ENCODE results near the gene TOPBP1. TPM values are rescaled to one million over a fixed set of nuclear protein-coding genes. Genes with fewer than 3 reads are reported as not detected.

TOPBP1 gene
- total and polyA plus RNA-seq, 2 experiments from 2014 or later: 15.8 to 42.2 TPM

DNA sequence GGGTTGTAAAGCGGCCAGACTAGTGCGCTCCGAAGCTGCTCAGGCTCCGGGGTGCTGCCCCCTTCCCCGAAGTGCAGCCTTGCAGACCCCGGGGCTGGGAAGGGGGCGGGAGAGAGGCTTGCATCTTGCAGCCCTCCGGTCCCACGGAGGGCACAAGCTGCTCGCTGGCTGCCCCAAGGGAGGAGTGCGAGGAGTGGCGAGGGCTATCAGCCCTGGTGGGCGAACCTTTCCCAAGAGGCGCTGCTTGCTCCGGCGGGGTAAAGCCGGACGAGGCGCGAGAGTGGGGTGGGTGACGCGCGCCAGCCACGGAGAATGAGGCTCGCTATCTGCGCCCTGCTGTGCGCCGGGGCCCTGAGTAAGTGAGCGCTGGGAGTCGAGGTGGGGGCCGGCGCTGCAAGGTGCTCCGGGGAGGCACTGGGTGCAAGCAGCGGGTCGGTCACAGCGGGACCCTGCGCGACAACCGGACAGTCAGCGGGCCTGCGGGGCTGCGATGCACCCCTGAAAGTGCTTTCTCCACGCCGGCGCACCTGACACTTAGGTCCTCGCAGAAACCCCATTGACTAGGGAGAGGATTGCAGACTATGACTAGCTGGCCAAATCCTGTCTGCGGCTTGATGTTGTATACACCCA lies 12.7 kb upstream of the TOPBP1 start:
- Histone ChIP-seq H3K27ac (ENCODE audit: low read depth) (no peak overlapping the region), H3K36me3 (ENCODE audit: insufficient read depth) (no peaks in the 10 kb centered on the region; the same call in 1 of the 2 replicates), H3K79me2 (replicated peaks; ENCODE audit: insufficient read depth) (no peaks in the 10 kb centered on the region), H3K9me2 (ENCODE audit: insufficient read depth) (no peaks in the 10 kb centered on the region), H2AFZ (peak overlapping the region; percentile 98), H3K27me3 (ENCODE audit: insufficient read depth) (peaks cover 46% of the 10 kb centered on the region), H4K20me1 (replicated peaks; ENCODE audit: insufficient read depth) (no peaks in the 10 kb centered on the region), H3K4me1 (ENCODE audit: insufficient read depth) (peaks cover 10% of the 10 kb centered on the region), H3K4me3 (peak overlapping the region; percentile 75), H3K4me2 (peak overlapping the region; percentile 90), H3F3A (replicated peaks; ENCODE audit: low read depth) (no peaks in the 10 kb centered on the region)
- 0 out of 3 replicates have a peak, but pooled peaks cover 6% of the 10 kb centered on the region for H3K9me3 Mint-ChIP-seq
- TF ChIP-seq ZNF114 (CRISPR knock-in tag; IDR thresholded peaks at IDR 0.05): no peak
- TF ChIP-seq, protein P1, sequence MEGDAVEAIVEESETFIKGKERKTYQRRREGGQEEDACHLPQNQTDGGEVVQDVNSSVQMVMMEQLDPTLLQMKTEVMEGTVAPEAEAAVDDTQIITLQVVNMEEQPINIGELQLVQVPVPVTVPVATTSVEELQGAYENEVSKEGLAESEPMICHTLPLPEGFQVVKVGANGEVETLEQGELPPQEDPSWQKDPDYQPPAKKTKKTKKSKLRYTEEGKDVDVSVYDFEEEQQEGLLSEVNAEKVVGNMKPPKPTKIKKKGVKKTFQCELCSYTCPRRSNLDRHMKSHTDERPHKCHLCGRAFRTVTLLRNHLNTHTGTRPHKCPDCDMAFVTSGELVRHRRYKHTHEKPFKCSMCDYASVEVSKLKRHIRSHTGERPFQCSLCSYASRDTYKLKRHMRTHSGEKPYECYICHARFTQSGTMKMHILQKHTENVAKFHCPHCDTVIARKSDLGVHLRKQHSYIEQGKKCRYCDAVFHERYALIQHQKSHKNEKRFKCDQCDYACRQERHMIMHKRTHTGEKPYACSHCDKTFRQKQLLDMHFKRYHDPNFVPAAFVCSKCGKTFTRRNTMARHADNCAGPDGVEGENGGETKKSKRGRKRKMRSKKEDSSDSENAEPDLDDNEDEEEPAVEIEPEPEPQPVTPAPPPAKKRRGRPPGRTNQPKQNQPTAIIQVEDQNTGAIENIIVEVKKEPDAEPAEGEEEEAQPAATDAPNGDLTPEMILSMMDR (conservative IDR thresholded peaks at IDR 0.05; ENCODE audit: low read depth in 2 of 2): 0 out of 4 replicates have a peak, but pooled peaks of 1 of the 2 experiments have one; percentile 9
- peak overlapping the region; percentile 77 for H3K4me3 Mint-ChIP-seq
- no peak overlapping the region for H3K27ac Mint-ChIP-seq
- H3K27me3 Mint-ChIP-seq (ENCODE audit: insufficient read depth, low read depth, poor library complexity): peaks cover 22% of the 10 kb centered on the region
- DNase-seq (ENCODE audit: low spot score) (peak; percentile 54), ATAC-seq (peak; percentile 80)
- H3K4me1 Mint-ChIP-seq: peaks cover 13% of the 10 kb centered on the region; the same call in 2 of the 3 replicates
- H3K36me3 Mint-ChIP-seq (ENCODE audit: low read depth): no peaks in the 10 kb centered on the region

DNA sequence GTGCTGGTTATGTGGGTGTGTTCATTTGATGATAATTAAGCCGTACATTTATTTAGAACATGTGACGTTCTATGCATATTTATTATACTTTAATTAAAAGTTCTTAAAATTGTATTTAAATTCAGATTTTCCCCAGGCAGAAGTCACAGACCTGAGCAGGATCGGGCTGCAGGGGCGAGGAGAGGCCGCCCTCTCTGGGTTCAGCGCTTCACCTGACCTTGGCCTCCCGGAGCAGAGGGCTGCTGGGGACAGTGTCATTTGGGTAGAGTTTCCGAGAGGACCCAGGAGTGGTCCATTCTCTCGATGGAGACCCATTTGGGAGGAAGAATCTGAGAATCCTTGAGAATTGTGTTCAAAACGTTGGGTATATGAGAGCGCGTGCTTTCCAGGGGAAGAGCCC lies 12.0 kb upstream of the TOPBP1 start:
- no peak overlapping the region for H3K27ac Mint-ChIP-seq
- no peaks in the 10 kb centered on the region for H3K9me2 ChIP-seq (ENCODE audit: insufficient read depth)
- H3K27me3 ChIP-seq (ENCODE audit: insufficient read depth): peaks cover 46% of the 10 kb centered on the region
- peak overlapping the region; percentile 98 for H2AFZ ChIP-seq
- peak overlapping the region; percentile 90 for H3K4me2 ChIP-seq
- H3F3A ChIP-seq (replicated peaks; ENCODE audit: low read depth): no peaks in the 10 kb centered on the region
- H3K79me2 ChIP-seq (replicated peaks; ENCODE audit: insufficient read depth): no peaks in the 10 kb centered on the region
- no peaks in the 10 kb centered on the region for H3K36me3 Mint-ChIP-seq (ENCODE audit: low read depth)
- H3K27me3 Mint-ChIP-seq (ENCODE audit: insufficient read depth, low read depth, poor library complexity): peaks cover 22% of the 10 kb centered on the region
- H4K20me1 ChIP-seq (replicated peaks; ENCODE audit: insufficient read depth): no peaks in the 10 kb centered on the region
- H3K4me3 Mint-ChIP-seq: peak overlapping the region; percentile 77
- H3K4me1 Mint-ChIP-seq: peaks cover 13% of the 10 kb centered on the region; the same call in 2 of the 3 replicates
- peaks cover 10% of the 10 kb centered on the region for H3K4me1 ChIP-seq (ENCODE audit: insufficient read depth)
- DNase-seq (ENCODE audit: low spot score): peak; percentile 17
- H3K9me3 Mint-ChIP-seq: 0 out of 3 replicates have a peak, but pooled peaks cover 6% of the 10 kb centered on the region
- peak overlapping the region; percentile 75 for H3K4me3 ChIP-seq
- H3K36me3 ChIP-seq (ENCODE audit: insufficient read depth): no peaks in the 10 kb centered on the region; the same call in 1 of the 2 replicates
- no peak overlapping the region for H3K27ac ChIP-seq (ENCODE audit: low read depth)
- peak; percentile 52 for ATAC-seq
- TF ChIP-seq, protein P2, sequence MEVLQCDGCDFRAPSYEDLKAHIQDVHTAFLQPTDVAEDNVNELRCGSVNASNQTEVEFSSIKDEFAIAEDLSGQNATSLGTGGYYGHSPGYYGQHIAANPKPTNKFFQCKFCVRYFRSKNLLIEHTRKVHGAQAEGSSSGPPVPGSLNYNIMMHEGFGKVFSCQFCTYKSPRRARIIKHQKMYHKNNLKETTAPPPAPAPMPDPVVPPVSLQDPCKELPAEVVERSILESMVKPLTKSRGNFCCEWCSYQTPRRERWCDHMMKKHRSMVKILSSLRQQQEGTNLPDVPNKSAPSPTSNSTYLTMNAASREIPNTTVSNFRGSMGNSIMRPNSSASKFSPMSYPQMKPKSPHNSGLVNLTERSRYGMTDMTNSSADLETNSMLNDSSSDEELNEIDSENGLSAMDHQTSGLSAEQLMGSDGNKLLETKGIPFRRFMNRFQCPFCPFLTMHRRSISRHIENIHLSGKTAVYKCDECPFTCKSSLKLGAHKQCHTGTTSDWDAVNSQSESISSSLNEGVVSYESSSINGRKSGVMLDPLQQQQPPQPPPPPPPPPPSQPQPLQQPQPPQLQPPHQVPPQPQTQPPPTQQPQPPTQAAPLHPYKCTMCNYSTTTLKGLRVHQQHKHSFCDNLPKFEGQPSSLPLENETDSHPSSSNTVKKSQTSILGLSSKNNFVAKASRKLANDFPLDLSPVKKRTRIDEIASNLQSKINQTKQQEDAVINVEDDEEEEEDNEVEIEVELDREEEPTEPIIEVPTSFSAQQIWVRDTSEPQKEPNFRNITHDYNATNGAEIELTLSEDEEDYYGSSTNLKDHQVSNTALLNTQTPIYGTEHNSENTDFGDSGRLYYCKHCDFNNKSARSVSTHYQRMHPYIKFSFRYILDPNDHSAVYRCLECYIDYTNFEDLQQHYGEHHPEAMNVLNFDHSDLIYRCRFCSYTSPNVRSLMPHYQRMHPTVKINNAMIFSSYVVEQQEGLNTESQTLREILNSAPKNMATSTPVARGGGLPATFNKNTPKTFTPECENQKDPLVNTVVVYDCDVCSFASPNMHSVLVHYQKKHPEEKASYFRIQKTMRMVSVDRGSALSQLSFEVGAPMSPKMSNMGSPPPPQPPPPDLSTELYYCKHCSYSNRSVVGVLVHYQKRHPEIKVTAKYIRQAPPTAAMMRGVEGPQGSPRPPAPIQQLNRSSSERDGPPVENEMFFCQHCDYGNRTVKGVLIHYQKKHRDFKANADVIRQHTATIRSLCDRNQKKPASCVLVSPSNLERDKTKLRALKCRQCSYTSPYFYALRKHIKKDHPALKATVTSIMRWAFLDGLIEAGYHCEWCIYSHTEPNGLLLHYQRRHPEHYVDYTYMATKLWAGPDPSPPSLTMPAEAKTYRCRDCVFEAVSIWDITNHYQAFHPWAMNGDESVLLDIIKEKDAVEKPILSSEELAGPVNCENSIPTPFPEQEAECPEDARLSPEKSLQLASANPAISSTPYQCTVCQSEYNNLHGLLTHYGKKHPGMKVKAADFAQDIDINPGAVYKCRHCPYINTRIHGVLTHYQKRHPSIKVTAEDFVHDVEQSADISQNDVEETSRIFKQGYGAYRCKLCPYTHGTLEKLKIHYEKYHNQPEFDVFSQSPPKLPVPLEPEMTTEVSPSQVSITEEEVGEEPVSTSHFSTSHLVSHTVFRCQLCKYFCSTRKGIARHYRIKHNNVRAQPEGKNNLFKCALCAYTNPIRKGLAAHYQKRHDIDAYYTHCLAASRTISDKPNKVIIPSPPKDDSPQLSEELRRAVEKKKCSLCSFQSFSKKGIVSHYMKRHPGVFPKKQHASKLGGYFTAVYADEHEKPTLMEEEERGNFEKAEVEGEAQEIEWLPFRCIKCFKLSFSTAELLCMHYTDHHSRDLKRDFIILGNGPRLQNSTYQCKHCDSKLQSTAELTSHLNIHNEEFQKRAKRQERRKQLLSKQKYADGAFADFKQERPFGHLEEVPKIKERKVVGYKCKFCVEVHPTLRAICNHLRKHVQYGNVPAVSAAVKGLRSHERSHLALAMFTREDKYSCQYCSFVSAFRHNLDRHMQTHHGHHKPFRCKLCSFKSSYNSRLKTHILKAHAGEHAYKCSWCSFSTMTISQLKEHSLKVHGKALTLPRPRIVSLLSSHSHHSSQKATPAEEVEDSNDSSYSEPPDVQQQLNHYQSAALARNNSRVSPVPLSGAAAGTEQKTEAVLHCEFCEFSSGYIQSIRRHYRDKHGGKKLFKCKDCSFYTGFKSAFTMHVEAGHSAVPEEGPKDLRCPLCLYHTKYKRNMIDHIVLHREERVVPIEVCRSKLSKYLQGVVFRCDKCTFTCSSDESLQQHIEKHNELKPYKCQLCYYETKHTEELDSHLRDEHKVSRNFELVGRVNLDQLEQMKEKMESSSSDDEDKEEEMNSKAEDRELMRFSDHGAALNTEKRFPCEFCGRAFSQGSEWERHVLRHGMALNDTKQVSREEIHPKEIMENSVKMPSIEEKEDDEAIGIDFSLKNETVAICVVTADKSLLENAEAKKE (CRISPR knock-in tag; IDR thresholded peaks at IDR 0.05): no peak
- TF ChIP-seq ZNF114 (CRISPR knock-in tag; IDR thresholded peaks at IDR 0.05) (no peak), ZNF331 (CRISPR knock-in tag; IDR thresholded peaks at IDR 0.05; ENCODE audit: low read depth) (no peak), STAT1 (IDR thresholded peaks at IDR 0.05; ENCODE audit: unreplicated experiment) (no peak), POLR2AphosphoS5 (IDR thresholded peaks at IDR 0.05; ENCODE audit: low read depth) (no peak), EZH2phosphoT487 (IDR thresholded peaks at IDR 0.05; ENCODE audit: unreplicated experiment) (no peak), EZH2 (IDR thresholded peaks at IDR 0.05; ENCODE audit: low read depth, unreplicated experiment) (no peak)
- TF ChIP-seq, protein P3, sequence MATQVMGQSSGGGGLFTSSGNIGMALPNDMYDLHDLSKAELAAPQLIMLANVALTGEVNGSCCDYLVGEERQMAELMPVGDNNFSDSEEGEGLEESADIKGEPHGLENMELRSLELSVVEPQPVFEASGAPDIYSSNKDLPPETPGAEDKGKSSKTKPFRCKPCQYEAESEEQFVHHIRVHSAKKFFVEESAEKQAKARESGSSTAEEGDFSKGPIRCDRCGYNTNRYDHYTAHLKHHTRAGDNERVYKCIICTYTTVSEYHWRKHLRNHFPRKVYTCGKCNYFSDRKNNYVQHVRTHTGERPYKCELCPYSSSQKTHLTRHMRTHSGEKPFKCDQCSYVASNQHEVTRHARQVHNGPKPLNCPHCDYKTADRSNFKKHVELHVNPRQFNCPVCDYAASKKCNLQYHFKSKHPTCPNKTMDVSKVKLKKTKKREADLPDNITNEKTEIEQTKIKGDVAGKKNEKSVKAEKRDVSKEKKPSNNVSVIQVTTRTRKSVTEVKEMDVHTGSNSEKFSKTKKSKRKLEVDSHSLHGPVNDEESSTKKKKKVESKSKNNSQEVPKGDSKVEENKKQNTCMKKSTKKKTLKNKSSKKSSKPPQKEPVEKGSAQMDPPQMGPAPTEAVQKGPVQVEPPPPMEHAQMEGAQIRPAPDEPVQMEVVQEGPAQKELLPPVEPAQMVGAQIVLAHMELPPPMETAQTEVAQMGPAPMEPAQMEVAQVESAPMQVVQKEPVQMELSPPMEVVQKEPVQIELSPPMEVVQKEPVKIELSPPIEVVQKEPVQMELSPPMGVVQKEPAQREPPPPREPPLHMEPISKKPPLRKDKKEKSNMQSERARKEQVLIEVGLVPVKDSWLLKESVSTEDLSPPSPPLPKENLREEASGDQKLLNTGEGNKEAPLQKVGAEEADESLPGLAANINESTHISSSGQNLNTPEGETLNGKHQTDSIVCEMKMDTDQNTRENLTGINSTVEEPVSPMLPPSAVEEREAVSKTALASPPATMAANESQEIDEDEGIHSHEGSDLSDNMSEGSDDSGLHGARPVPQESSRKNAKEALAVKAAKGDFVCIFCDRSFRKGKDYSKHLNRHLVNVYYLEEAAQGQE (IDR thresholded peaks at IDR 0.05; ENCODE audit: unreplicated experiment): no peak
